T-cell (primary cell): ENCODE data around the gene TIMM44. TPM values are rescaled to one million over a fixed set of nuclear protein-coding genes. Genes with fewer than 3 reads are reported as not detected.

Experiments used
- ATAC-seq, 4 experiments: fragments of 200-7000 bp in 3 of 4; fragments of 150-1000 bp in 1 of 4; cut with Tn5 transposase; replicated peaks in 1 of 4; 1 replicate in 3 of 4; 2 replicates in 1 of 4; pipeline ENCODE4 v1.10.0; 2021; ENCODE audit warnings: moderate library complexity in 3 of 4, mild to moderate bottlenecking in 2 of 4, moderate number of reproducible peaks in 1 of 4
- CTCF ChIA-PET, 2 donors: fragments of 300-600 bp; sonication (Branson Sonifier 250); formaldehyde crosslinking; loops; one replicate each; lab custom pipeline; 2022; ENCODE audit warnings: antibody characterized with exemption in 2 of 2; lab: Charles Lee
- POLR2A ChIA-PET, 2 donors: fragments of 300-600 bp; sonication (Branson Sonifier 250); formaldehyde crosslinking; loops; one replicate each; lab custom pipeline; 2022; ENCODE audit warnings: antibody characterized with exemption in 2 of 2; lab: Charles Lee
- DNase-seq, 35 experiments: peaks; one replicate each; pipeline versions ENCODE4 v3.0.0 to v3.0.0-alpha.2; 2013 to 2023
- H3K27ac ChIP-seq: one replicate; pipeline ENCODE4 v1.5.1; 2013; ENCODE audit warnings: low read length
- H3K27me3 ChIP-seq, 2 experiments: replicated peaks in 1 of 2; 1 replicate in 1 of 2; 2 replicates in 1 of 2; pipeline versions ENCODE4 v1.6.1 to v1.7.0; 2013; ENCODE audit warnings: low read length in 1 of 2, mixed read lengths in 1 of 2; ENCODE audit not compliant: control insufficient read depth in 2 of 2, insufficient read depth in 2 of 2; ENCODE audit errors: extremely low read depth in 1 of 2
- H3K36me3 ChIP-seq, 2 donors: 1 replicate in 1 of 2; 2 replicates in 1 of 2; pipeline versions ENCODE4 v1.6.1 to v1.7.0; 2013; ENCODE audit warnings: low read length in 1 of 2; ENCODE audit not compliant: control insufficient read depth in 2 of 2, insufficient read depth in 1 of 2; ENCODE audit errors: extremely low read depth in 1 of 2
- H3K4me1 ChIP-seq, 2 experiments: 1 replicate in 1 of 2; 2 replicates in 1 of 2; pipeline versions ENCODE4 v1.6.1 to v1.7.0; 2013; ENCODE audit warnings: low read length in 2 of 2, mixed read lengths in 1 of 2; ENCODE audit not compliant: insufficient read depth in 2 of 2, control insufficient read depth in 1 of 2; ENCODE audit errors: extremely low read depth in 1 of 2
- H3K4me3 ChIP-seq, 2 donors: 1 replicate in 1 of 2; 2 replicates in 1 of 2; pipeline versions ENCODE4 v1.5.1 to v1.7.0; 2013; ENCODE audit warnings: mild to moderate bottlenecking in 2 of 2, low read length in 1 of 2, moderate library complexity in 1 of 2; ENCODE audit not compliant: control insufficient read depth in 1 of 2; ENCODE audit errors: extremely low read depth in 1 of 2
- H3K9me3 ChIP-seq: 2 replicates; pipeline ENCODE4 v1.7.0; 2013
- H3K27ac Mint-ChIP-seq, 2 donors: one replicate each; pipeline ENCODE4 v1.8.0; 2020 to 2021; ENCODE audit warnings: mild to moderate bottlenecking in 2 of 2, mixed read lengths in 2 of 2
- H3K27me3 Mint-ChIP-seq, 2 donors: one replicate each; pipeline ENCODE4 v1.8.0; 2021 to 2022; ENCODE audit warnings: mixed read lengths in 2 of 2
- H3K36me3 Mint-ChIP-seq: one replicate; pipeline ENCODE4 v1.8.0; 2021; ENCODE audit warnings: mixed read lengths
- H3K4me1 Mint-ChIP-seq, 3 donors: one replicate each; pipeline ENCODE4 v1.8.0; 2020 to 2022; ENCODE audit warnings: mixed read lengths in 3 of 3, mild to moderate bottlenecking in 1 of 3
- H3K4me3 Mint-ChIP-seq, 3 donors: one replicate each; pipeline ENCODE4 v1.8.0; 2020 to 2022; ENCODE audit warnings: mild to moderate bottlenecking in 3 of 3, mixed read lengths in 3 of 3, moderate library complexity in 3 of 3
- H3K9me3 Mint-ChIP-seq, 3 donors: one replicate each; pipeline ENCODE4 v1.8.0; 2020 to 2022; ENCODE audit warnings: mixed read lengths in 3 of 3
- WGBS: methylation state at CpG from one replicate; pipeline ENCODE4 v1.1.5; 2013; ENCODE audit warnings: missing lambda C conversion rate; ENCODE audit not compliant: insufficient coverage; 5-methylcytosine and 5-hydroxymethylcytosine counted together
- total RNA-seq, 35 experiments: library from RNA in 6 of 35; stranded (reverse) in 6 of 35; fragments of 120-200 nt in 1 of 35; gene quantifications; one replicate each; pipeline versions ENCODE4 v1.2.1 to v1.2.4 and lab custom pipeline; 2013 to 2026

Gene TIMM44
- total RNA-seq, 5 donors from 2014 or later (not counting 1 experiment from before 2014, with no cell fraction given): 72.7 to 99.4 (median 90.3) TPM

GRCh38 chr19:7959211-7959610, 15.7 kb upstream of the TIMM44 start:
- no peak overlapping the region for H3K27ac ChIP-seq
- H3K9me3 ChIP-seq: no peaks in the 10 kb centered on the region
- no peak for ATAC-seq
- CTCF ChIA-PET: interaction anchor here in 1 of 2 donors (0.6 kb wide), 1 partner anchor 182 kb away, joined by 7 read pairs; no protein-coding TSS in a partner anchor
- no peaks in the 10 kb centered on the region for H3K4me1 ChIP-seq
- H3K36me3 Mint-ChIP-seq: peaks cover 14% of the 10 kb centered on the region
- H3K4me1 Mint-ChIP-seq: no peaks in the 10 kb centered on the region
- no peak overlapping the region for H3K4me3 ChIP-seq
- DNase-seq: no peak
- 66% methylated on average over 4 of the region's 6 CpGs for WGBS
- no peak overlapping the region for H3K27ac Mint-ChIP-seq
- no peaks in the 10 kb centered on the region for H3K27me3 ChIP-seq
- H3K9me3 Mint-ChIP-seq: no peaks in the 10 kb centered on the region
- POLR2A ChIA-PET: no interaction called here
- no peak overlapping the region for H3K4me3 Mint-ChIP-seq
- H3K36me3 ChIP-seq: peaks cover 14 to 22% of the 10 kb centered on the region in 2 donors
- no peaks in the 10 kb centered on the region for H3K27me3 Mint-ChIP-seq

GRCh38 chr19:7955696-7956095, 12.2 kb upstream of the TIMM44 start:
- ATAC-seq (no peak), DNase-seq (no peak)
- Mint-ChIP-seq H3K4me1 (no peaks in the 10 kb centered on the region), H3K36me3 (no peaks in the 10 kb centered on the region), H3K27ac (no peak overlapping the region), H3K27me3 (no peaks in the 10 kb centered on the region), H3K4me3 (no peak overlapping the region), H3K9me3 (no peaks in the 10 kb centered on the region)
- H3K9me3 ChIP-seq: no peaks in the 10 kb centered on the region
- H3K4me3 ChIP-seq: no peak overlapping the region
- H3K36me3 ChIP-seq: peaks cover 0 to 7% of the 10 kb centered on the region in 2 donors
- no peak overlapping the region for H3K27ac ChIP-seq
- no peaks in the 10 kb centered on the region for H3K4me1 ChIP-seq
- WGBS: 69% methylated on average over 11 of the region's 11 CpGs
- peaks cover 0 to 3% of the 10 kb centered on the region in 2 experiments for H3K27me3 ChIP-seq
- ChIA-PET POLR2A (no interaction called here), CTCF (no interaction called here)

GRCh38 chr19:7953576-7953975, 10.1 kb upstream of the TIMM44 start:
- ATAC-seq (no peak), DNase-seq (no peak)
- H3K27ac Mint-ChIP-seq: no peak overlapping the region
- H3K36me3 ChIP-seq: peaks cover 0 to 4% of the 10 kb centered on the region in 2 donors
- H3K9me3 ChIP-seq: no peaks in the 10 kb centered on the region
- peaks cover 0 to 3% of the 10 kb centered on the region in 2 experiments for H3K27me3 ChIP-seq
- H3K9me3 Mint-ChIP-seq: no peaks in the 10 kb centered on the region
- no peak overlapping the region for H3K27ac ChIP-seq
- CTCF ChIA-PET: no interaction called here
- POLR2A ChIA-PET: no interaction called here
- no peaks in the 10 kb centered on the region for H3K36me3 Mint-ChIP-seq
- WGBS: 88% methylated on average over 6 of the region's 7 CpGs
- H3K27me3 Mint-ChIP-seq: no peaks in the 10 kb centered on the region
- H3K4me1 Mint-ChIP-seq: no peaks in the 10 kb centered on the region
- H3K4me1 ChIP-seq: no peaks in the 10 kb centered on the region
- H3K4me3 Mint-ChIP-seq: no peak overlapping the region
- no peak overlapping the region for H3K4me3 ChIP-seq

GRCh38 chr19:7953060-7953459, 9.6 kb upstream of the TIMM44 start:
- Histone ChIP-seq H3K27ac (no peak overlapping the region), H3K36me3 (peaks cover 0 to 4% of the 10 kb centered on the region in 2 donors), H3K4me1 (no peaks in the 10 kb centered on the region), H3K4me3 (no peak overlapping the region), H3K27me3 (peaks cover 0 to 3% of the 10 kb centered on the region in 2 experiments), H3K9me3 (no peaks in the 10 kb centered on the region)
- POLR2A ChIA-PET: no interaction called here
- no peak for DNase-seq
- H3K4me1 Mint-ChIP-seq: no peaks in the 10 kb centered on the region
- no peak overlapping the region for H3K4me3 Mint-ChIP-seq
- H3K9me3 Mint-ChIP-seq: no peaks in the 10 kb centered on the region
- H3K27me3 Mint-ChIP-seq: no peaks in the 10 kb centered on the region
- no peak overlapping the region for H3K27ac Mint-ChIP-seq
- CTCF ChIA-PET: no interaction called here
- H3K36me3 Mint-ChIP-seq: no peaks in the 10 kb centered on the region
- WGBS: 59% methylated on average over 3 of the region's 3 CpGs
- no peak for ATAC-seq

- 80% methylated on average over 2 of the region's 4 CpGs for whole genome bisulfite sequencing
Measured at GRCh38 chr19:7947939-7948338, 4.5 kb upstream of the TIMM44 start.

GRCh38 chr19:7944177-7944761, 803 bp upstream of the TIMM44 start:
- Histone ChIP-seq H3K27me3 (no peaks in the 10 kb centered on the region), H3K9me3 (no peaks in the 10 kb centered on the region), H3K4me3 (peak overlapping the region; percentile 90 to 92), H3K4me1 (peaks cover 7 to 32% of the 10 kb centered on the region in 2 experiments), H3K27ac (peak overlapping the region; percentile 71), H3K36me3 (peaks cover 0 to 16% of the 10 kb centered on the region in 2 donors)
- peaks cover 28 to 42% (median 31%) of the 10 kb centered on the region in 3 donors for H3K4me1 Mint-ChIP-seq
- DNase-seq: peak; percentile 66 to 91 (median 80)
- peak; percentile 41 to 55 (median 52) for ATAC-seq
- peaks cover 6% of the 10 kb centered on the region for H3K36me3 Mint-ChIP-seq
- H3K27me3 Mint-ChIP-seq: no peaks in the 10 kb centered on the region
- ChIA-PET CTCF (interaction anchor here (0.6 to 3.9 kb wide), 15 partner anchors 15 to 845 kb away, joined by 3 to 33 read pairs (median 4); partner anchors contain the start of genes CERS4 (in 1 of the 2), ELAVL1 (in 1 of the 2), MAP2K7 (in 1 of the 2) and NDUFA7 (in 1 of the 2)), POLR2A (interaction anchor here (0.5 to 1.4 kb wide), 5 partner anchors 23 to 1220 kb away, joined by 3 to 4 read pairs (median 3); partner anchors contain the start of gene SNAPC2 (in 1 of the 2))
- 0% methylated on average over 8 of the region's 18 CpGs for WGBS
- H3K9me3 Mint-ChIP-seq: no peaks in the 10 kb centered on the region
- peak overlapping the region; percentile 87 to 90 (median 89) for H3K4me3 Mint-ChIP-seq
- H3K27ac Mint-ChIP-seq: peak overlapping the region; percentile 90 to 95

More at GRCh38 chr19:7947939-7948338, 4.5 kb upstream of the TIMM44 start:
- peaks cover 0 to 1% of the 10 kb centered on the region in 2 experiments for H3K27me3 ChIP-seq
- H3K4me3 ChIP-seq: no peak overlapping the region
- H3K27ac ChIP-seq: no peak overlapping the region
- Mint-ChIP-seq H3K4me1 (peaks cover 7 to 22% (median 11%) of the 10 kb centered on the region in 3 donors), H3K36me3 (no peaks in the 10 kb centered on the region), H3K4me3 (no peak overlapping the region), H3K27ac (no peak overlapping the region), H3K27me3 (no peaks in the 10 kb centered on the region), H3K9me3 (no peaks in the 10 kb centered on the region)
- CTCF ChIA-PET: no interaction called here
- POLR2A ChIA-PET: no interaction called here
- no peaks in the 10 kb centered on the region for H3K9me3 ChIP-seq
- H3K4me1 ChIP-seq: peaks cover 1 to 11% of the 10 kb centered on the region in 2 experiments
- ATAC-seq (no peak), DNase-seq (no peak)
- H3K36me3 ChIP-seq: no peaks in the 10 kb centered on the region
